ENCODE measurements around the gene ATP1A2. TPM values are rescaled to one million over a fixed set of nuclear protein-coding genes. Genes with fewer than 3 reads are reported as not detected.

The ATP1A2 gene
- total RNA-seq, 1 donor from 2014 or later, result 93.6 TPM

- TF ChIP-seq CTCF (conservative IDR thresholded peaks at IDR 0.05), result no peak
- H3K36me3 Mint-ChIP-seq (ENCODE audit: low read depth), result peaks cover 7% of the 10 kb centered on the region
- no peak overlapping the region for H3K4me3 Mint-ChIP-seq
- no peak for DNase-seq (ENCODE audit: low read depth, low spot score)
- no peaks in the 10 kb centered on the region for H3K9me3 Mint-ChIP-seq
- H3K27ac Mint-ChIP-seq (ENCODE audit: unreplicated experiment), result no peak overlapping the region
- H3K4me1 Mint-ChIP-seq, result peaks cover 19% of the 10 kb centered on the region
- H3K27me3 Mint-ChIP-seq (ENCODE audit: low read depth), result peaks cover 51% of the 10 kb centered on the region
Observed at GRCh38 chr1:160086456-160086892, 29.1 kb upstream of the ATP1A2 start.

- H3K4me3 Mint-ChIP-seq, result no peak overlapping the region
- no peak overlapping the region for H3K27ac Mint-ChIP-seq (ENCODE audit: unreplicated experiment)
- no peak for TF ChIP-seq CTCF (conservative IDR thresholded peaks at IDR 0.05)
- peaks cover 7% of the 10 kb centered on the region for H3K36me3 Mint-ChIP-seq (ENCODE audit: low read depth)
- DNase-seq (ENCODE audit: low read depth, low spot score), result no peak
- H3K4me1 Mint-ChIP-seq, result peaks cover 19% of the 10 kb centered on the region
- H3K9me3 Mint-ChIP-seq, result no peaks in the 10 kb centered on the region
- peaks cover 44% of the 10 kb centered on the region for H3K27me3 Mint-ChIP-seq (ENCODE audit: low read depth)
Observed at GRCh38 chr1:160087118-160087662, 28.4 kb upstream of the ATP1A2 start.

GRCh38 chr1:160089883-160090282 lies 25.7 kb upstream of the ATP1A2 start:
- Mint-ChIP-seq H3K9me3 (no peaks in the 10 kb centered on the region), H3K36me3 (ENCODE audit: low read depth) (peaks cover 4% of the 10 kb centered on the region), H3K27me3 (ENCODE audit: low read depth) (peaks cover 19% of the 10 kb centered on the region), H3K27ac (ENCODE audit: unreplicated experiment) (no peak overlapping the region), H3K4me3 (no peak overlapping the region), H3K4me1 (peaks cover 21% of the 10 kb centered on the region)
- TF ChIP-seq CTCF (conservative IDR thresholded peaks at IDR 0.05), result no peak
- DNase-seq (ENCODE audit: low read depth, low spot score), result no peak

- Mint-ChIP-seq H3K9me3 (no peaks in the 10 kb centered on the region), H3K27ac (ENCODE audit: unreplicated experiment) (no peak overlapping the region), H3K4me1 (peaks cover 20% of the 10 kb centered on the region), H3K4me3 (no peak overlapping the region), H3K27me3 (ENCODE audit: low read depth) (peaks cover 10% of the 10 kb centered on the region), H3K36me3 (ENCODE audit: low read depth) (peaks cover 4% of the 10 kb centered on the region)
- no peak for TF ChIP-seq CTCF (conservative IDR thresholded peaks at IDR 0.05)
- no peak for DNase-seq (ENCODE audit: low read depth, low spot score)
Observed at GRCh38 chr1:160090760-160091159, 24.8 kb upstream of the ATP1A2 start.

- H3K36me3 Mint-ChIP-seq (ENCODE audit: low read depth), result peaks cover 4% of the 10 kb centered on the region
- no peak overlapping the region for H3K4me3 Mint-ChIP-seq
- no peaks in the 10 kb centered on the region for H3K9me3 Mint-ChIP-seq
- TF ChIP-seq CTCF (conservative IDR thresholded peaks at IDR 0.05), result no peak
- peaks cover 3% of the 10 kb centered on the region for H3K27me3 Mint-ChIP-seq (ENCODE audit: low read depth)
- DNase-seq (ENCODE audit: low read depth, low spot score), result no peak
- peaks cover 26% of the 10 kb centered on the region for H3K4me1 Mint-ChIP-seq
- peak overlapping the region; percentile 27 for H3K27ac Mint-ChIP-seq (ENCODE audit: unreplicated experiment)
Observed at GRCh38 chr1:160091666-160092223, 23.8 kb upstream of the ATP1A2 start.
